T-cell (primary cell): ENCODE measurements around the gene PPDPF. TPM values are rescaled to one million over a fixed set of nuclear protein-coding genes. Genes with fewer than 3 reads are reported as not detected.

Experiments
- ATAC-seq, 4 experiments: fragments of 200-7000 bp in 3 of 4; fragments of 150-1000 bp in 1 of 4; cut with Tn5 transposase; replicated peaks in 1 of 4; 1 replicate in 3 of 4; 2 replicates in 1 of 4; pipeline ENCODE4 v1.10.0; 2021; ENCODE audit warnings: moderate library complexity in 3 of 4, mild to moderate bottlenecking in 2 of 4, moderate number of reproducible peaks in 1 of 4
- CTCF ChIA-PET, 2 donors: fragments of 300-600 bp; sonication (Branson Sonifier 250); formaldehyde crosslinking; loops; one replicate each; lab custom pipeline; 2022; ENCODE audit warnings: antibody characterized with exemption in 2 of 2; lab: Charles Lee
- POLR2A ChIA-PET, 2 donors: fragments of 300-600 bp; sonication (Branson Sonifier 250); formaldehyde crosslinking; loops; one replicate each; lab custom pipeline; 2022; ENCODE audit warnings: antibody characterized with exemption in 2 of 2; lab: Charles Lee
- DNase-seq, 35 experiments: peaks; one replicate each; pipeline versions ENCODE4 v3.0.0 to v3.0.0-alpha.2; 2013 to 2023
- H3K27ac ChIP-seq: one replicate; pipeline ENCODE4 v1.5.1; 2013; ENCODE audit warnings: low read length
- H3K27me3 ChIP-seq, 2 experiments: replicated peaks in 1 of 2; 1 replicate in 1 of 2; 2 replicates in 1 of 2; pipeline versions ENCODE4 v1.6.1 to v1.7.0; 2013; ENCODE audit warnings: low read length in 1 of 2, mixed read lengths in 1 of 2; ENCODE audit not compliant: control insufficient read depth in 2 of 2, insufficient read depth in 2 of 2; ENCODE audit errors: extremely low read depth in 1 of 2
- H3K36me3 ChIP-seq, 2 donors: 1 replicate in 1 of 2; 2 replicates in 1 of 2; pipeline versions ENCODE4 v1.6.1 to v1.7.0; 2013; ENCODE audit warnings: low read length in 1 of 2; ENCODE audit not compliant: control insufficient read depth in 2 of 2, insufficient read depth in 1 of 2; ENCODE audit errors: extremely low read depth in 1 of 2
- H3K4me1 ChIP-seq, 2 experiments: 1 replicate in 1 of 2; 2 replicates in 1 of 2; pipeline versions ENCODE4 v1.6.1 to v1.7.0; 2013; ENCODE audit warnings: low read length in 2 of 2, mixed read lengths in 1 of 2; ENCODE audit not compliant: insufficient read depth in 2 of 2, control insufficient read depth in 1 of 2; ENCODE audit errors: extremely low read depth in 1 of 2
- H3K4me3 ChIP-seq, 2 donors: 1 replicate in 1 of 2; 2 replicates in 1 of 2; pipeline versions ENCODE4 v1.5.1 to v1.7.0; 2013; ENCODE audit warnings: mild to moderate bottlenecking in 2 of 2, low read length in 1 of 2, moderate library complexity in 1 of 2; ENCODE audit not compliant: control insufficient read depth in 1 of 2; ENCODE audit errors: extremely low read depth in 1 of 2
- H3K9me3 ChIP-seq: 2 replicates; pipeline ENCODE4 v1.7.0; 2013
- H3K27ac Mint-ChIP-seq, 2 donors: one replicate each; pipeline ENCODE4 v1.8.0; 2020 to 2021; ENCODE audit warnings: mild to moderate bottlenecking in 2 of 2, mixed read lengths in 2 of 2
- H3K27me3 Mint-ChIP-seq, 2 donors: one replicate each; pipeline ENCODE4 v1.8.0; 2021 to 2022; ENCODE audit warnings: mixed read lengths in 2 of 2
- H3K36me3 Mint-ChIP-seq: one replicate; pipeline ENCODE4 v1.8.0; 2021; ENCODE audit warnings: mixed read lengths
- H3K4me1 Mint-ChIP-seq, 3 donors: one replicate each; pipeline ENCODE4 v1.8.0; 2020 to 2022; ENCODE audit warnings: mixed read lengths in 3 of 3, mild to moderate bottlenecking in 1 of 3
- H3K4me3 Mint-ChIP-seq, 3 donors: one replicate each; pipeline ENCODE4 v1.8.0; 2020 to 2022; ENCODE audit warnings: mild to moderate bottlenecking in 3 of 3, mixed read lengths in 3 of 3, moderate library complexity in 3 of 3
- H3K9me3 Mint-ChIP-seq, 3 donors: one replicate each; pipeline ENCODE4 v1.8.0; 2020 to 2022; ENCODE audit warnings: mixed read lengths in 3 of 3
- WGBS: methylation state at CpG from one replicate; pipeline ENCODE4 v1.1.5; 2013; ENCODE audit warnings: missing lambda C conversion rate; ENCODE audit not compliant: insufficient coverage; 5-methylcytosine and 5-hydroxymethylcytosine counted together
- total RNA-seq, 35 experiments: library from RNA in 6 of 35; stranded (reverse) in 6 of 35; fragments of 120-200 nt in 1 of 35; gene quantifications; one replicate each; pipeline versions ENCODE4 v1.2.1 to v1.2.4 and lab custom pipeline; 2013 to 2026

PPDPF gene
- total RNA-seq, 5 donors from 2014 or later (not counting 1 experiment from before 2014, with no cell fraction given) = 147 to 320 (median 300) TPM

- no peaks in the 10 kb centered on the region for H3K9me3 Mint-ChIP-seq
- H3K27me3 Mint-ChIP-seq = peaks cover 13 to 26% of the 10 kb centered on the region in 2 donors
- H3K27ac Mint-ChIP-seq = no peak overlapping the region
- ChIA-PET POLR2A (interaction anchor here in 1 of 2 donors (0.7 kb wide), 1 partner anchor 265 kb away, joined by 3 read pairs; no protein-coding TSS in a partner anchor), CTCF (no interaction called here)
- no peak overlapping the region for H3K4me3 ChIP-seq
- H3K9me3 ChIP-seq = no peaks in the 10 kb centered on the region
- H3K36me3 ChIP-seq = no peaks in the 10 kb centered on the region
- ATAC-seq (no peak), DNase-seq (no peak)
- no peak overlapping the region for H3K27ac ChIP-seq
- peaks cover 0 to 66% of the 10 kb centered on the region in 2 experiments for H3K27me3 ChIP-seq
- peaks cover 0 to 6% (median 4%) of the 10 kb centered on the region in 3 donors for H3K4me1 Mint-ChIP-seq
- WGBS = 74% methylated on average over 4 of the region's 8 CpGs
- peaks cover 0 to 29% of the 10 kb centered on the region in 2 experiments for H3K4me1 ChIP-seq
- no peaks in the 10 kb centered on the region for H3K36me3 Mint-ChIP-seq
- H3K4me3 Mint-ChIP-seq = no peak overlapping the region
Observed at GRCh38 chr20:63495167-63495720, 25.3 kb upstream of the PPDPF start.

DNA sequence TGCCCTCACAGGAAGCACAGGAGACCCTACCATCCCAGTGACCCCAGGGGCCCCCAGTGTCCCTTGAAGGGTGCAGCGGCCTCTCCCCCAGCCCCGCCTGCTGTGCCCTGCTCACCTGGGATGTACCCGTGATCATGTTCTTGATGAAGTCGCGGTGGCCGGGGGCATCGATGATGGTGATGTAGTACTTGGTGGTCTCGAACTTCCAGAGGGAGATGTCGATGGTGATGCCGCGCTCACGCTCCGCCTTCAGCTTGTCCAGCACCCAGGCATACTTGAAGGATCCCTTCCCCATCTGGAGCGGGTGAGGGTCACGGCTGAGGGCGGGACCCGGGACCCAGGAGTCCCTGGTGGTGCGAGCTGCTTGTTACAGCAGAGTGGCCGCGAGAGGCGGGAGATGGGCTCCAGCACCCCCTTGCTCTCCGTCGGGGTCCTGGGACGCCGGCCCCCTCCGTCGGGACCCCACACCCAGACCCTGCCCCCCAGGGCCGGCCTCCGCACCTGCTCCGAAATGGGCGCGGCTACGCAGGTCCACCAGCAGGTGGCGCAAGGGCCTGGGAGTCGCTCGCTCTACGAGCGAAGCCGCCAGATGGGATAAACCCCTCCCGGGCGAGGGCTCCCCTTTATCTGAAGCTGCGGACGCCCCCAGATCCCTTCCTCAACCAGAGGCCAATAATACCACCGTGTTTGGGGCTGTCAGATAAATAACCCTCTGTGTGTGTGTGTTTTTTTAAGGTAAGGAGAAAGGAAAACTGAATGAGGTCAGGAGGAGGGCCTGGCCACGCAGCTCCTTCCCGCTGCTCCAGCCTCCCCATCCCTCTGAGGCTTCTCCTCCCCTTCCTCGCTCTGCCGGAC is 24.6 kb upstream of the PPDPF start:
- H3K27me3 ChIP-seq = peaks cover 0 to 65% of the 10 kb centered on the region in 2 experiments
- no peaks in the 10 kb centered on the region for H3K9me3 ChIP-seq
- peaks cover 0 to 6% (median 4%) of the 10 kb centered on the region in 3 donors for H3K4me1 Mint-ChIP-seq
- no peaks in the 10 kb centered on the region for H3K9me3 Mint-ChIP-seq
- ATAC-seq = peak; percentile 48 to 73 (median 64)
- H3K36me3 ChIP-seq = no peaks in the 10 kb centered on the region
- peaks cover 0 to 29% of the 10 kb centered on the region in 2 experiments for H3K4me1 ChIP-seq
- H3K27me3 Mint-ChIP-seq = peaks cover 13 to 26% of the 10 kb centered on the region in 2 donors
- H3K27ac ChIP-seq = no peak overlapping the region
- no peaks in the 10 kb centered on the region for H3K36me3 Mint-ChIP-seq
- peak overlapping the region; percentile 27 to 47 for H3K4me3 ChIP-seq
- peak; percentile 42 to 85 (median 67) for DNase-seq
- peak overlapping the region in 2 of 3 donors; percentile 52 to 60 for H3K4me3 Mint-ChIP-seq
- WGBS = 46% methylated on average over 28 of the region's 48 CpGs
- ChIA-PET POLR2A (interaction anchor here in 1 of 2 donors (0.7 kb wide), 1 partner anchor 265 kb away, joined by 3 read pairs; no protein-coding TSS in a partner anchor), CTCF (interaction anchor here in 1 of 2 donors (0.7 kb wide), 1 partner anchor 669 kb away, joined by 3 read pairs; no protein-coding TSS in a partner anchor)
- H3K27ac Mint-ChIP-seq = no peak overlapping the region

DNA sequence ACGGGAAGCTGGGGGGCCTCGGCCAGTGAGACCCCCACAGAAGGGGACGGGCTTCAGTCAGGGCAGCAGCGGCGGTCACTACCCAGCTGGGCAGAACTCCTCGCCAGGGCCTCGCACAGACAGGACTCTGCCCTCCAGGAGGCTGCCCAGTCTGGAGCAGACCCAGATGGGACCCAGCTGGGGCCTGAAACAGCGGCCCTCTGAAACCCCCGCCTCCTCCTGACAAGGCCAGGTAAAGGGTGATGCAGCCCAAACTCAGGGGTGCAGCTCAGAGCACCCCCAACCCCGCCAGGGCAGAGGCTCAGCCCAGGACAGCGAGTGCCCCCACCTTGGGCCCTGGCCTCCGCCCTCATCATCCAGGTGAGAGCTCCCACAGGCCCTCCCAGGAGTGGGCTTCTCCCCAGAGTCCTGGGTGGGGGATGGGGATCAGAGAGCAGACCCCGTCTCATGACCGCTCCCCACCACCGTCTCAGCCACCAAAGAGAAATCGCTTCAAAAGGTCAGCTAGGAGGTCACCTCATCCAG is 23.9 kb upstream of the PPDPF start:
- H3K27ac ChIP-seq = no peak overlapping the region
- peak overlapping the region; percentile 27 to 47 for H3K4me3 ChIP-seq
- no peak overlapping the region for H3K27ac Mint-ChIP-seq
- no peaks in the 10 kb centered on the region for H3K9me3 Mint-ChIP-seq
- DNase-seq = no peak
- ChIA-PET CTCF (interaction anchor here in 1 of 2 donors (0.6 to 0.7 kb wide), 2 partner anchors 24 to 668 kb away, joined by 3 to 4 read pairs; partner anchors contain the start of gene PPDPF), POLR2A (no interaction called here)
- H3K9me3 ChIP-seq = no peaks in the 10 kb centered on the region
- H3K4me3 Mint-ChIP-seq = peak overlapping the region in 2 of 3 donors; percentile 31 to 52
- H3K27me3 Mint-ChIP-seq = peaks cover 8 to 23% of the 10 kb centered on the region in 2 donors
- H3K36me3 Mint-ChIP-seq = no peaks in the 10 kb centered on the region
- WGBS = 60% methylated on average over 10 of the region's 16 CpGs
- H3K4me1 Mint-ChIP-seq = peaks cover 0 to 8% (median 4%) of the 10 kb centered on the region in 3 donors
- peaks cover 0 to 29% of the 10 kb centered on the region in 2 experiments for H3K4me1 ChIP-seq
- no peak for ATAC-seq
- no peaks in the 10 kb centered on the region for H3K36me3 ChIP-seq
- H3K27me3 ChIP-seq = peaks cover 0 to 61% of the 10 kb centered on the region in 2 experiments

DNA sequence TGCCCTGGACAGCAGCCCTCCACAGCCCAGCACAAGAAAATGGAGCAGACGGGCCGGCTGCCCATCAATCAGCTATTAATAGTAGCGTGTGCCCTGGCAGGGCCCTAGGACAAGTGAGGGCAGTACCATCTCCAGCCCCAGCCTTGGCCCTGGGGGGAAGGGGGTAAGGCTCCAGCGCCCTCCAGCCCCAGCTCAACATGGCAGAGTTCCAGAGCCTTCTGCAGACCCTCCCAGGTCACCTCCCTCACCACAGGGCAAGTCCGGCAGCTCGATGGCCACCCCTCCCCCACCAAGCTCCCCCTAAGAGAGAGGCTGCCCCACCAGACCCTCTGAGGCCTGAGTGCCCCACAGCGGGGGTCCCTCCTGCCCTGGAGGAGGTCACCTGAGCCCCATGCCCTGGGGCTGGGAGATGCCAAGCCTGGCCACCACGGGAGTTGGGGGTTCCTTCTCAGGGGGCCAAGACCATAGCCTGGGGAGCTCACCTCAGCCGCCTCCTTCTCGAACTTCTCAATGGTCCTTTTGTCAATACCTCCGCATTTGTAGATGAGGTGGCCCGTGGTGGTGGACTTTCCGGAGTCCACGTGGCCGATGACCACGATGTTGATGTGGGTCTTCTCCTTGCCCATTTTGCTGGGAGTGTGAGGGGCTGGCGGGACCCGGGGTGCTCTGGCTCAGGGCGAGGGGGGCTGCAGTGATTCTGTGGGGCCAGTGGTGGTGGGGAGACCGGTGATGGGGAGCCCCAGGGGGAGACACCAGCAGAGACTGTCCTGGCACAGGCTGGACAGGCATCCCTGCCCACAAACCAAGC is 23.2 kb upstream of the PPDPF start:
- no peak overlapping the region for H3K4me3 ChIP-seq
- peaks cover 0 to 66% of the 10 kb centered on the region in 2 experiments for H3K27me3 ChIP-seq
- peak overlapping the region in 1 of 2 donors; percentile 43 for H3K27ac Mint-ChIP-seq
- ATAC-seq = no peak
- H3K4me1 Mint-ChIP-seq = peaks cover 0 to 8% (median 4%) of the 10 kb centered on the region in 3 donors
- no peak for DNase-seq
- CTCF ChIA-PET = interaction anchor here in 1 of 2 donors (0.6 kb wide), 1 partner anchor 23 kb away, joined by 4 read pairs; the partner anchor contains the start of gene PPDPF
- H3K9me3 ChIP-seq = no peaks in the 10 kb centered on the region
- H3K27me3 Mint-ChIP-seq = peaks cover 5 to 20% of the 10 kb centered on the region in 2 donors
- H3K27ac ChIP-seq = no peak overlapping the region
- H3K4me1 ChIP-seq = peaks cover 0 to 29% of the 10 kb centered on the region in 2 experiments
- H3K36me3 ChIP-seq = no peaks in the 10 kb centered on the region
- peak overlapping the region in 2 of 3 donors; percentile 31 to 52 for H3K4me3 Mint-ChIP-seq
- POLR2A ChIA-PET = no interaction called here
- H3K36me3 Mint-ChIP-seq = no peaks in the 10 kb centered on the region
- 83% methylated on average over 12 of the region's 20 CpGs for WGBS
- no peaks in the 10 kb centered on the region for H3K9me3 Mint-ChIP-seq

DNA sequence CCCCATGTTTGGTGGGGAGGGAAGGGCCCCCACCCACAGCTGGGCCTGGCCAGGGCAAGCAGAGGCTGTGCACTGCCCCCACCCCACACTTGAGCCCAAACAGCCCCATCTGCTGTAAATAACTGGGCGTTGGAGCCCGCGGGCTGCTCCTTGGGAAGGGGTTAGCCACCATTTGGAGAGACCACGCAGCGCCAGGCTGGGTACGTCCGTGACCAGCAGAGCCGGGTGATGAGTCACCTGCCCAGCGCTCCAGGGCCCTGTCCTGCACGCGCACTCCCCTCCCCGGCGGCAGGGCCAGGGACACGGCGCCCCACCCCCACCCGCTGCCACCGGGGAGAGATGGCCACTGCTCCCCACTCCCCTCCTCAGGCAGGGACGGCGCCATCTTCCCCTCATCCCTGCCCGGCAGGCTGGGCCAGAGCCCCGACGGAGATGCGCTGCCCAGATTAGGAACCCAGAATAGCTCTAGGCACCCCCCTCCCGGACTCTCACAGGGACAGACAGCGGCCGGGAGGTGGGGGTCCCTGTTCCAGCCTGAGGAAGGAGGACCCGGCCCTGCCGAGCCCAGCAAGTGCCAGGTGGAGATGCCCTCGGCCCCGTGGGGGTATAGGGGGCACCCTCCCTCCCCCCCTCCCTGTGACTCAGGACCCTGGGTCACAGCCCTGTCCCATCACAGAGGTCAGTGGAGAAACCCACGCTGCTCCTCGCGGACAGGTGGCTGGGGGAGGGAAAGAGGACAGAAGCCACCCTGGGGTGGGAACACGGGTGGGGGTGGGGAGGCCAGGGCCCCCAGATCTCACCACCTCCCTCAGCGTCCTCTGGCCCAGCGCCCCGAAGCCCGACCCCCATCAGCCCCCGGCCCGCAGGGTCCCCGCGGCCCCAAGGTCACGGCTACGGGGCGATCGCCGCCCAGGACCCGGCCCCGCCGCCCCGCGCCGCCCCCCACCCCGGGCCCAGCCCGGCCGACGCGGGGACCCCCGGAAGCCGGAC is 22.3 kb upstream of the PPDPF start:
- peak overlapping the region in 1 of 3 donors; percentile 52 for H3K4me3 Mint-ChIP-seq

More for the DNA sequence above, 22.3 kb upstream of the PPDPF start:
- Mint-ChIP-seq H3K27ac (no peak overlapping the region), H3K9me3 (no peaks in the 10 kb centered on the region), H3K4me1 (peaks cover 0 to 8% (median 4%) of the 10 kb centered on the region in 3 donors), H3K27me3 (peaks cover 0 to 20% of the 10 kb centered on the region in 2 donors), H3K36me3 (no peaks in the 10 kb centered on the region)
- Histone ChIP-seq H3K27me3 (peaks cover 0 to 74% of the 10 kb centered on the region in 2 experiments), H3K9me3 (no peaks in the 10 kb centered on the region), H3K36me3 (no peaks in the 10 kb centered on the region), H3K27ac (no peak overlapping the region), H3K4me3 (no peak overlapping the region), H3K4me1 (peaks cover 0 to 29% of the 10 kb centered on the region in 2 experiments)
- ChIA-PET CTCF (no interaction called here), POLR2A (no interaction called here)
- no peak for ATAC-seq
- WGBS = 10% methylated on average over 48 of the region's 60 CpGs
- no peak for DNase-seq
